Measurements from ENCODE around the gene PABPC3.

GRCh38 chr13:25109341-25109740 lies 13.4 kb downstream of the PABPC3 start:
- no peak for TF ChIP-seq POLR2AphosphoS5 (IDR thresholded peaks at IDR 0.05; ENCODE audit: borderline replicate concordance, low read depth, low read length)
- no peak for TF ChIP-seq FOXP2 (optimal IDR thresholded peaks at IDR 0.05; ENCODE audit: control extremely low read depth, extremely low read length, insufficient read depth)
- no peak for TF ChIP-seq EZH2 (IDR thresholded peaks at IDR 0.05)
